Trophoblast cell (in vitro differentiated cells and primary cell): ENCODE results near the gene NANS.
A peak's percentile ranks its signal among the peaks of the same experiment; 100 is the strongest.

Experiments
- DNase-seq, 2 donors: peaks; one replicate each; pipeline ENCODE4 v3.0.0-alpha.2; 2016
- H2AFZ ChIP-seq: 2 replicates; pipeline ENCODE4 v1.6.1; 2013; ENCODE audit warnings: low read length, moderate library complexity, mild to moderate bottlenecking; ENCODE audit not compliant: insufficient read depth, poor library complexity
- H2AK5ac ChIP-seq: 2 replicates; pipeline ENCODE4 v1.6.1; 2013; ENCODE audit warnings: mild to moderate bottlenecking, low read length
- H2BK120ac ChIP-seq: 2 replicates; pipeline ENCODE4 v1.6.1; 2013; ENCODE audit warnings: low read length, mild to moderate bottlenecking, moderate library complexity; ENCODE audit not compliant: insufficient read depth, poor library complexity
- H2BK12ac ChIP-seq: 2 replicates; pipeline ENCODE4 v1.6.1; 2013; ENCODE audit warnings: mild to moderate bottlenecking, low read length, moderate library complexity
- H2BK5ac ChIP-seq: 2 replicates; pipeline ENCODE4 v1.6.1; 2013; ENCODE audit warnings: low read length, low read depth, moderate library complexity, mild to moderate bottlenecking; ENCODE audit not compliant: poor library complexity
- H3K14ac ChIP-seq: 2 replicates; pipeline ENCODE4 v1.6.1; 2013; ENCODE audit warnings: mild to moderate bottlenecking, low read length
- H3K18ac ChIP-seq: 2 replicates; pipeline ENCODE4 v1.6.1; 2013; ENCODE audit warnings: mild to moderate bottlenecking, low read length
- H3K23ac ChIP-seq: 2 replicates; pipeline ENCODE4 v1.6.1; 2013; ENCODE audit warnings: low read length
- H3K27ac ChIP-seq: 2 replicates; pipeline ENCODE4 v1.5.1; 2013; ENCODE audit warnings: low read depth, mild to moderate bottlenecking, inconsistent platforms, low read length, moderate library complexity
- H3K27me3 ChIP-seq: 2 replicates; pipeline ENCODE4 v1.6.1; 2013; ENCODE audit warnings: inconsistent platforms, mild to moderate bottlenecking, low read length, moderate library complexity; ENCODE audit not compliant: insufficient read depth
- H3K36me3 ChIP-seq, 2 experiments: 1 replicate in 1 of 2; 2 replicates in 1 of 2; pipeline ENCODE4 v1.6.1; 2013; ENCODE audit warnings: low read length in 2 of 2, mild to moderate bottlenecking in 2 of 2, moderate library complexity in 1 of 2; ENCODE audit not compliant: insufficient read depth in 2 of 2, control insufficient read depth in 1 of 2
- H3K4ac ChIP-seq: 2 replicates; pipeline ENCODE4 v1.6.1; 2013; ENCODE audit warnings: low read depth, mild to moderate bottlenecking, low read length, moderate library complexity
- H3K4me1 ChIP-seq, 2 experiments: 1 replicate in 1 of 2; 2 replicates in 1 of 2; pipeline ENCODE4 v1.6.1; 2013; ENCODE audit warnings: low read length in 2 of 2, mild to moderate bottlenecking in 2 of 2, moderate library complexity in 1 of 2; ENCODE audit not compliant: insufficient read depth in 2 of 2, control insufficient read depth in 1 of 2
- H3K4me2 ChIP-seq: 2 replicates; pipeline ENCODE4 v1.6.1; 2013; ENCODE audit warnings: inconsistent platforms, mild to moderate bottlenecking, low read length, moderate library complexity
- H3K4me3 ChIP-seq: 2 replicates; pipeline ENCODE4 v1.5.1; 2013; ENCODE audit warnings: mild to moderate bottlenecking, low read depth, low read length, inconsistent platforms
- H3K79me1 ChIP-seq: one replicate; pipeline ENCODE4 v1.6.1; 2013; ENCODE audit warnings: low read length
- H3K79me2 ChIP-seq: 2 replicates; pipeline ENCODE4 v1.6.1; 2013; ENCODE audit warnings: low read length, mild to moderate bottlenecking; ENCODE audit not compliant: control insufficient read depth, insufficient read depth, poor library complexity
- H3K9ac ChIP-seq: 2 replicates; pipeline ENCODE4 v1.6.1; 2013; ENCODE audit warnings: mild to moderate bottlenecking, low read length
- H3K9me3 ChIP-seq: 2 replicates; pipeline ENCODE4 v1.6.1; 2013; ENCODE audit warnings: low read depth, mild to moderate bottlenecking, control low read depth, inconsistent platforms, low read length; ENCODE audit not compliant: insufficient read depth
- H4K12ac ChIP-seq: 2 replicates; pipeline ENCODE4 v1.6.1; 2013; ENCODE audit warnings: low read depth, mild to moderate bottlenecking, low read length, moderate library complexity
- H4K8ac ChIP-seq: 2 replicates; pipeline ENCODE4 v1.6.1; 2013; ENCODE audit warnings: low read depth, mild to moderate bottlenecking, low read length, moderate library complexity
- H4K91ac ChIP-seq: one replicate; pipeline ENCODE4 v1.6.1; 2013; ENCODE audit warnings: low read depth, mild to moderate bottlenecking, low read length, moderate library complexity
- WGBS: extraction: QIAGEN DNeasy Blood & Tissue Kit; methylation state at CpG from one replicate; pipeline ENCODE4 v1.1.7; 2013; ENCODE audit warnings: missing lambda C conversion rate; ENCODE audit not compliant: insufficient read length, insufficient coverage; ENCODE audit errors: extremely low coverage; 5-methylcytosine and 5-hydroxymethylcytosine counted together

NANS gene

DNA sequence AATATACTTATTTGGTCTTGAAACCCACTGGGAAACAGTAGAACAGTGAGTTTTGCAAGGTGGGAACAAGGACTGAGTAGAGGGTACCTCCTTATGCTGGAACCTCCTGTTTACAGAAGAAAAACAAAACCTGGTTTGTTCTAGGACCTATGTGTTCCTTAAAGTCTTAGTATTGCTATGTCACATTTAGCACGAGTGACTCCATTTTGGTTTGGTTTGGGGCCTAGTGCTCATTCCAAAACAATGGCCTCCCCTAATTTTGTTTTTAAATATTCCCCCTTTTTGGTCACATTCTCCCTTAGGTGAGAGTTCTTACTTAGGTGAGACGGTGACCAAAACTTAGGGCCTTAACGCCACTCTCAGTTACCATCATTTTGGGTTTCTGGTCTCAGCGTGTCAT is 6.2 kb upstream of the NANS start:
- H3K18ac ChIP-seq = no peak overlapping the region
- WGBS = no CpG with 5 or more reads among the region's 4 CpGs

DNA sequence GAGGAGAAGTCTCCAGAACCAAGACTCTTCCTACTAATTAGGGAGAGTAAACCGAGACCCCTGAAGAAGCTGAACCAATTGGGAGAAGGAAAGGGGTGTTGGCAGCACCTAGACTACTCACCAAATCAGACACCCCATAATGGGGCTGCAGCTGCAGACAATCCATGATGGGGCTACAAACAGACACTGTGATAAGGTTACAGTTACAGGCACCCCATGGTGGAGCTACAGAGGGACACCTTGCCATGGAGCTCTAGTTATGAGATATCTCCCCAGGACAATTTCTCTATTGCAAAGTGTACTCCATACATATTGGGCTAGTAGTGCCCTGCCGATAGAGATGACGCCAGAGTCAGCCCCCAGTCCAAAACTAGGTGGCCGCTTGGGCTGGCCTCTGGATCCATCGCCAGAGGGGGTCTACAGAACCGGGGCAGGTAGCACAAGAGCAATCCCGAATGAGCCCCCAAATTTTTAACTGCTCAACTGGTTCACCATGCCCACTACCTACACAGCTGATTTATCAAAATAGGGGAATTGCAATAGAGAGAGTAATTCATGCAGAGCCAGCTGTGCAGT is 2.1 kb upstream of the NANS start:
- DNase-seq = no peak
- no peak overlapping the region for H3K4me2 ChIP-seq
- no peak overlapping the region for H3K23ac ChIP-seq
- H3K14ac ChIP-seq = no peak overlapping the region
- peaks cover 4% of the 10 kb centered on the region for H3K79me2 ChIP-seq
- H3K27me3 ChIP-seq = no peaks in the 10 kb centered on the region
- H3K9ac ChIP-seq = no peak overlapping the region
- no CpG with 5 or more reads among the region's 7 CpGs for WGBS
- peaks cover 4% of the 10 kb centered on the region for H3K79me1 ChIP-seq
- H4K91ac ChIP-seq = no peak overlapping the region
- H2AFZ ChIP-seq = no peak overlapping the region
- no peak overlapping the region for H2BK120ac ChIP-seq
- H3K18ac ChIP-seq = no peak overlapping the region
- H3K4ac ChIP-seq = no peak overlapping the region
- peaks cover 0 to 2% of the 10 kb centered on the region in 2 experiments for H3K36me3 ChIP-seq
- no peak overlapping the region for H3K4me3 ChIP-seq
- peaks cover 3 to 6% of the 10 kb centered on the region in 2 experiments for H3K4me1 ChIP-seq
- no peak overlapping the region for H3K27ac ChIP-seq
- H4K8ac ChIP-seq = no peak overlapping the region
- no peak overlapping the region for H2BK5ac ChIP-seq
- H4K12ac ChIP-seq = no peak overlapping the region
- no peak overlapping the region for H2BK12ac ChIP-seq
- H3K9me3 ChIP-seq = no peaks in the 10 kb centered on the region
- H2AK5ac ChIP-seq = no peak overlapping the region

More for the DNA sequence above, 6.2 kb upstream of the NANS start:
- Histone ChIP-seq H3K79me1 (no peaks in the 10 kb centered on the region), H3K9ac (no peak overlapping the region), H3K27me3 (no peaks in the 10 kb centered on the region), H2BK12ac (no peak overlapping the region), H2BK5ac (no peak overlapping the region), H3K4me2 (no peak overlapping the region), H3K9me3 (no peaks in the 10 kb centered on the region), H4K12ac (no peak overlapping the region), H3K4me3 (no peak overlapping the region), H3K79me2 (no peaks in the 10 kb centered on the region), H2BK120ac (no peak overlapping the region), H3K14ac (no peak overlapping the region), H3K4ac (no peak overlapping the region), H3K36me3 (no peaks in the 10 kb centered on the region), H3K4me1 (no peaks in the 10 kb centered on the region), H2AFZ (no peak overlapping the region), H3K23ac (no peak overlapping the region), H4K91ac (no peak overlapping the region), H4K8ac (no peak overlapping the region), H3K27ac (no peak overlapping the region), H2AK5ac (no peak overlapping the region)
- DNase-seq = no peak

DNA sequence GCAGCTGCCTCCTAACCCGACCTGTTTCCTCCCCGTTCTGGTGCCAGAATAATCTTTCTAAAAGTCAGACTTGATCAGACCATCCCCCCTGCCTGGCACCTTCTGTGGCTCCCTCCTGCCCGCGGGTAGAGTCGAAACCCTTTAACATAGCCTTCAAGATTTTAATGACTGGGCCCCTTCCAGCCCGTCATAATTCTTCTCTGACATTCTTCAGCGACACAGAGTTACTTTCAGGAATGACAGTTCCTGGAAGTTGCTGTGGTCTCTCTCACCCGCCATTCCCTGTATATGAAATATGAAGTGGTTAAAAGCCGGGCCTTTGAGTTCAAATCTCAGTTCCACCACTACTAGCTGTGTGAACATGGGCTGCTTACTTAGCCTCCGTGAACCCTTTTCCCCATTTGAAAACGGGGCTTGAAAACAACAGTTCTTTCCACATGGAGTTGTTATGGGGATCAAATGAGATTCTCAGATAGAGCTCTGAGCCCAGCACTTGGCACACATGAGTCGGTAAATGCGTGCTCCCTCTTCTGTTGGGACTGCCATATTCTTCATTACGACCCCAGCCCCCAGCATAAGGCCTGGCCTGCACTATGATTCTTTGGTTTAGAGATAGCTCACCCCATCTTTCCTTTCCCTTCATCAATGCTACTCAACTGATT is 737 bp downstream of the NANS start:
- H3K27ac ChIP-seq = no peak overlapping the region
- peak overlapping the region; percentile 39 for H3K14ac ChIP-seq
- WGBS = no CpG with 5 or more reads among the region's 14 CpGs
- H3K18ac ChIP-seq = peak overlapping the region; percentile 33
- H4K12ac ChIP-seq = no peak overlapping the region
- no peak overlapping the region for H3K4ac ChIP-seq
- peak overlapping the region; percentile 91 for H3K4me2 ChIP-seq
- H2BK12ac ChIP-seq = no peak overlapping the region
- no peak overlapping the region for H2BK120ac ChIP-seq
- H2BK5ac ChIP-seq = peak overlapping the region; percentile 60
- H3K79me1 ChIP-seq = peaks cover 4% of the 10 kb centered on the region
- peak overlapping the region; percentile 86 for H3K4me3 ChIP-seq
- H4K8ac ChIP-seq = peak overlapping the region; percentile 75
- peaks cover 3 to 6% of the 10 kb centered on the region in 2 experiments for H3K4me1 ChIP-seq
- peaks cover 10% of the 10 kb centered on the region in 2 experiments for H3K36me3 ChIP-seq
- no peaks in the 10 kb centered on the region for H3K9me3 ChIP-seq
- peak overlapping the region; percentile 72 for H3K9ac ChIP-seq
- H2AFZ ChIP-seq = peak overlapping the region; percentile 80
- peaks cover 4% of the 10 kb centered on the region for H3K79me2 ChIP-seq
- H4K91ac ChIP-seq = peak overlapping the region; percentile 50
- no peak overlapping the region for H2AK5ac ChIP-seq
- peak in 1 of 2 donors; percentile 51 for DNase-seq
- no peaks in the 10 kb centered on the region for H3K27me3 ChIP-seq
- H3K23ac ChIP-seq = no peak overlapping the region

DNA sequence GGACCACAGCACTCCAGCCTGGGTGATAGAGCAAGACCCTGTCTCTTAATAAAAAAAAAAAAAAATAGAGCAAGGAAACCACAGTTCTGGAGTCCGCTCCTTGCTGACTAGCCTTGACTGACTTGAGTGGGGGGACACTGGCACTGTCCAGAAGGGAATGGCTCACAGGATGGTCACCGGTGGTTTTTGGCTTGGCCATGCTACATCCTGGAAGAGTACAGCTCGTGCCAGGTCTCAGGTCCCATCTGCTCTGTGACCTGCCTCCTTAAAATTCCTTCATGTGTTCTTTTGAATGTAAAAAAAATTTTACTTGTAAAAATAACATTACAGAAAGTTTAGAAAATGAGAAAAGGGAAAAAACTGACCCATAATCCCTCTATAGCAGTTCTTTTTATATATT is 5.6 kb downstream of the NANS start:
- Histone ChIP-seq H4K91ac (no peak overlapping the region), H2AFZ (no peak overlapping the region), H3K4ac (no peak overlapping the region), H3K79me2 (no peaks in the 10 kb centered on the region), H3K27me3 (no peaks in the 10 kb centered on the region), H4K8ac (no peak overlapping the region), H2BK5ac (no peak overlapping the region), H3K4me2 (no peak overlapping the region), H3K4me1 (peaks cover 3 to 6% of the 10 kb centered on the region in 2 experiments), H3K14ac (no peak overlapping the region), H3K18ac (no peak overlapping the region), H2BK120ac (no peak overlapping the region), H3K23ac (no peak overlapping the region), H4K12ac (no peak overlapping the region), H3K9ac (no peak overlapping the region), H2AK5ac (no peak overlapping the region), H3K9me3 (no peaks in the 10 kb centered on the region), H2BK12ac (no peak overlapping the region), H3K36me3 (peaks cover 25 to 27% of the 10 kb centered on the region in 2 experiments), H3K4me3 (no peak overlapping the region), H3K79me1 (no peaks in the 10 kb centered on the region), H3K27ac (no peak overlapping the region)
- DNase-seq = no peak
- no CpG with 5 or more reads among the region's 3 CpGs for WGBS
